CD1c-positive myeloid dendritic cell (primary cell): ENCODE measurements around the gene CCT5.

Experiments used
- DNase-seq: peaks from one replicate; pipeline ENCODE4 v3.0.0-alpha.2; 2016; ENCODE audit errors: extremely low spot score

CCT5 gene

DNA sequence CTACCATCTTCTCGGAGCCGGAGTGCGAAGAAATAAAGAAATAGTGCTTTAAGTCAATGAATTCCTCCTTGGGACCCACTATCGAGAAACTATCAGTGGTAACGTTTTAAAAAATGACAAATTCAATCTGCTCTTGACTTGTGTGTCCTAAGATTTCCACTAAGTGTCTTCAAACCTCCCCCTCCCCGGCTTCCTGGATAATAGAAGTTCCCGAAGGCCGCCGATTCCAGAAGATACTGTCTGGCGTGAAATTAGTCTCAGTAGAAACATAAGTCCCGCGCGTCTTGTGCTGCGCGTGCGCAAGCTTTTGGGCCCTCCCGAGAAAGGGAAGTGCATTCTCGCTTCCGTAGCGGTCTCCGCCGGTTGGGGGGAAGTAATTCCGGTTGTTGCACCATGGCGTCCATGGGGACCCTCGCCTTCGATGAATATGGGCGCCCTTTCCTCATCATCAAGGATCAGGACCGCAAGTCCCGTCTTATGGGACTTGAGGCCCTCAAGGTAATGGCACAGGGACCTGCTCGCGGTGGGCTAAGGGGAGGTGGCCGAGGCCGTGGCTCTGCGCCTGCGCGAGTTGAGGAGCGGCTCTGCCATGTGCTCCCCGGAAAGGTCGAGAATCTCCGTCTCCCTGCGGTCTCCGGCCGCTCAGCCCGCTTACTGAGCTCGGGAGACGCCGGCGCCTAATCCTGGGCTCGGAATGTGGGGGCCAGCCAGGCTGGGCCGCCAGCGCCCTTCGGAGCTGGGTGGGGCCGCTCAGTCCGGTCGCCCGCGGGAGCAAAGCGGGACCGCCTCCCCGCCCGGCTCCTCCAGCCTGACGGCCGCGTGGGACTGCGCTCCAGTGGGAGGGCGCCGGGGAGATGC is at the start of gene CCT5:
Gene CCT5 (plus strand): TSS at position 333 of the 858 bp plus-strand sequence. CDS start 61 bp downstream, at position 394.
- peak; percentile 99 for DNase-seq

DNA sequence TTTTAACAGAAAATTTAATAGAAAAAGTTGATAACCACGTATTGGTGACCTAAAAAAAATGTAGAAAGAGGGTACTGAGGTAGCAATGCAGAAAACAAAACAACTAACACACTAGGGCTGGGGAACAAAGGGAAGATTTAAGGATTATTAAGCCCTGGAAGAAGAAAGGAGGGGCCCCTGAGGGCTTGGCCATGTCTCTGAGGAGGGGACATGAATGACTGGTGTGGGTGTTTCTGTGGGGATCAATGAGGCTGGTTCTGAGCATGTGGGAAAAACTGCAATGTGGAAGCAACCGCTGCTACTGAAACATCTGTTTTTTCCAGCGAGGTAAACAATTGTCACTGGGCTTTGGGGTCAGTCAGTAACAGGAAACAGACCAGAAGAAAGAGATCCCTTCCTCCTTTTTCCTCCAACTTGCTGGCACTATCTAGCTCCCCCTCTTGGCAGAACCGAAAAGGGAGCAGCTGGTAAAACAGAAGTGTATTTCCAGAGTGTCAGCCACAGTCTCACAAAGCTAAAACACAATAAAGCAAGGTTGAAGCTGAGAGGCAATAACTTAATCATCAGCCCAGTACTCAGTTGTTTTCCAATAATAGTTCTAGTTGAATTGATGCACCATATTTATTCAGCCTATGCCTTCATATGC is 48.7 kb upstream of the CCT5 start:
- peak; percentile 16 for DNase-seq

DNA sequence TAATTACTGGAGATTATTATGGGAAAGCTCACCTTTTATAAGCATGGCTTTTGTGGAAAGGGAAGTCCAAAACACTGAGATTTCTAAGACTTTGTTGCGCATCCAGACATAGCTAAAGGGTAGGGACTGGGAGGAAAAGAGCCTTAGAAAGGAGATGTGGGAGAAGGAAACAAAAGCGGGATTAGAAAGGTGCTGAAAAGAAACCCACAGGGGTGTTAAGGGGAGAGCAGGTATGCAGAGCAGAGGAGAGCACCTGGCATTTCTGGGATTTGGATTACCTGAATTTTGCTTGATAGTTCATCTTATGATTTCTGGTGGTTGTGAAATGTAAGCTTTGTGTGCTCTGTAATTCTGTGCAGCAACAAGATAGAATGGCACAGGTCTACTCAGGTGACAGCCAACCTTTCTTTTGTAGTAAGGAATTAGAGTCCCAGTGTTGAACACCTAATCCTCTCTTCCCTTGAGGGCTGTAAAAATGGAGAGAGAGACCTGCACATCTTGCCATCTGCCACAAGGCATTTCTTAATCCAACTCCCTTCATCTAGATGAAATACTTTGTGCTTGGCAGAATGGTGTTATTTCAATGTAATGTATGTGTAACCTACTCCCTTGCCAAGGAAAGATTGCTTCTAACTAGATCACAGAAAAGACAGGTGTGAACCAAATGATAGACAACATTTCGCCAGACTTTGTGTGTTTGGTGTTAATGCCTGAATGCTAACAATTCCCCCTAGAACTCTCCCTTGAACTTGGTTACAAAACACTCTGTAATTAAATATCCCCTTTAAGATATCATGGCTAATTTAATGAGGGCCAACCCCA is 47.8 kb upstream of the CCT5 start:
- DNase-seq = no peak

DNA sequence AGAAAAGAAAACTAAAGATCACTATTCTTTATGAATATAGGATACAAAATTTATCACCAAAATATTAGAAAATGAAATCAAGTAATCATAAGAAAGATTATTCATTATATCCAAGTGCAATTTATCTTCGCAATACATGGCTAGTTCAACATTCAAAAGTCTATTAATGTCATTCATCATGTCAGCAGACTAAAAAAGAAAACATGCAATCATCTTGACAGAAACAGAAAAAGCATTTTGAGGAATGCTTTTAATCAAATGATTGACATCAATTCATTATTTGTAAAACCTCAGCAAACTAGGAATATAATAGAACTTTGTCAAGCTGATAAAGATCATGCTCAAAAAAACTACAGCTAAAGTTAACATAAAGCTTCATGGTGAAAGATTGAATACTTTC is 41.1 kb upstream of the CCT5 start:
- no peak for DNase-seq

DNA sequence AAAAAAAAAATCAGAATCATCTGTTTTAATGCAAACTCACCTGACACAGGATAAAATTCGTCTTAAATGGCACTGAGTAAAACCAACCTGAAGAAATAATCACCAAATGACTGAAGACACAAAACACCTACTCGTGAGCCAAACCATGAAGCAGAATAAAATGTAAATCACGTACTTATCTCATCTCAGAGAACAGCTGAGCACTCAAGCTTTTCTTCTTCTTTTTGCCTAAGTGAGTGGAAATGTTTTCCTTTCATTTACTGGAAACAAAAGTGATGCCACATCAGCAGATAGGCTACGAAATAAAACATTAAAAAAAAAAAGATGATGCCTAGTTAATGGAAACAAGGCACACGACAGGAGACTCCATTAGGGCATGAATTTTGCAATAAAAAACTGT is 36.8 kb upstream of the CCT5 start:
- DNase-seq = no peak

DNA sequence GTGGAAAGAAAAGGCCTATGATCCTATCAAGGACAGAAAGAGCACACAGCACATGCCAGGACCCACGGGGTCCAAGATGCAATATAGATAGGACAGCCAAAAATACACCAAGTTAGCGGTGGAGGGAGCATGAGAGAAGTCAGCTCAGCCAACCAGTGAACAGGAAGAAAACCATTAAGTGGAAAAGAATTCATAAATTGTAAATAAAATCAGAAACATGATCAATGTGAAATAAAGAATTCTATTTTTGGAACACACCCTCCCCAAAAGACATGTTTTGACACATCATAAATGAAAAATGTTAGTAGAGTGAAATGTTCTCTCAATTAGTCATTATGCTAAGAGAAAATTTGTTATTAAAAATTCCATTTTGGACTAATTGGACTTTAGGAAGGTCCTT is 36.0 kb upstream of the CCT5 start:
- DNase-seq = no peak

DNA sequence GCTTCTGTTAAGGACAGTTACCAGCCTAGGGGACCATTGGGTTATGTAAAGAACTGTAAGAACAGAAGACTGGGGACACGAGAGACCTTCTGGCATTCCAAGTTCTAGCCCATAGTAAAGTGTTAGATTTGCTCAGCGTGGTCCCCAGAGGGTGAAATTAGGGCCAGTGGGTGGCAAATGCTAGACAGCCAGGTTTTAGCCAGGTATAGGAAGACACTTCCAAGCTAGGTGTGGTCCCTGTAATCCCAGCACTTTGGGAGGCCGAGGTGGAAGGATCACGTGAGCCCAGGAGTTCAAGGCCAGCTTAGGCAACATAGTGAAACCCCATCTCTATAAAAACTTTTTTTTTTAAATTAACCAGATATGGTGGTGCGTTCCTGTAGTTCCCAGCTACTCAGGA is 34.7 kb upstream of the CCT5 start:
- DNase-seq = no peak

DNA sequence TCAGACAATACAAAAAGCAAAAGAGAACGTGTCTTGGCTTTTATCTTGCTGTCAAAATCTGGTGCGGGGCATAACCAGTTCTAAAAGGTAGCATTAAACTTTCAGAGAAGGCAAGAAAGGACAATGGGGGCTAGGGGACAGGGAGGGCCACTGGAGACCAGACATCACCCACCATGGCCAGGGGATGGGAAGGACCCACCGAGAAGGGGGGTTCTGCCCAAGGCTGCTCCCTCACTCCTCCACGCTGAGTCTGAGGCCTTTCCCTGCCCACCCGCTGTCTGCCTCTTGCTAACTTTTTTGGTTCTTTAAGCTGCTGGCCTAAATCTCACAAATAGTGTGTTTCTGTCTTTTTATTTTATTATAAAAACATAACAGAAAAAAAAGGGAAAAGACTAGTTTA is 34.0 kb upstream of the CCT5 start:
- no peak for DNase-seq

DNA sequence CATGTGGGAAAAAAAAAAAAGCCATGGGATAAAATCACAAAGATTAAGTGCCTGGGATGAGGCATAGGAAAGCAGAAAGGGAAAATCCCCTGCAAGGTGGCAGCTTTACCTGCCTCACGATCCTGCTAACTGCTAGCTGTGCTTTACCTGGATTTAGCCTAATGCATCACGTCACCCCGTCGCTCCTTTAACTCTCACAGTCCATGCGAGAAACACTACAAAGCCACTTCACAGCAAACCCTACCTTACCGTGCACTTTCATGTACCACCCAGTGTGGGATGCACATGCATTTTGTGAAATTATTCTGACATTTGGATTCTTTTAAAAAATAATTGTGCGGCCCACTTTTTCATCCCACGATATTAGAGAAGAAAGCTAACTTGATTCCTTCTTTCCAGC is 31.4 kb upstream of the CCT5 start:
- DNase-seq = no peak

DNA sequence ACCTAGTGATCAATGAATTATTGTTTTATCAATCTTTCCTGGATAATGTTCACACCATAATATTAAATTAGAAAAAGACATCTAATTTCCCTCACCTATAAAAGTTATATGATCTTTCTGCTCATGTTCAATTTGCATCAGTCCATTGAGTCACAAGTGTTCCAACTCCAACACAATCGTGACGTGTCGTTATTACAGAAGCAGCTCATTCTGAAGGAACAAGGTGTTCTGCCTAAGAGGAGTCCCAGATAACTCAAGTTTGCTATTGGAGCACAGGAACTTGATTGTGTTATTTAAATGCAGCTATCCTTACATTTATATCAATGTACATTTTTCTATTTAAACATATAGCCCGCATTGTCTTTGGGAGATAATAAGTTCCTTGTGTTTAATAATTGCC is 31.0 kb upstream of the CCT5 start:
- DNase-seq = no peak

DNA sequence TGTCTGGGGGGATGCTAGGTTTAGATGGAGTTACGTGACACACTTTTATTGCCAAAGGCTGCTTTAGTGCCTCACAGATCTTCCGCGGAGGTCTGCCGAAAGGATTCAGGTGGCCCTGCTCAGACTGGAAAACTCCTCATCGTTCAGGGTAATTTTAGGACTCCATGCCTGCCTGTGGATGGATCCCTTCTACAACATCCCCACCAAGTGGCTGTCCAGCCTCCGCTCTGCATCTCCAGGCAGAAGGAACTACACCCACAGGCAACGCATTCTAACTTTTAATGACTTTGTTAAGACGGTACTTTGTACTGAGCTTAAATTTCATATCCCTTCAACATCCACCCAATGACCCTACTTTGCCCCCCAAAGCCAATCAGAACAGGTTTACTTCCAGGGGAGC is 29.8 kb upstream of the CCT5 start:
- no peak for DNase-seq

DNA sequence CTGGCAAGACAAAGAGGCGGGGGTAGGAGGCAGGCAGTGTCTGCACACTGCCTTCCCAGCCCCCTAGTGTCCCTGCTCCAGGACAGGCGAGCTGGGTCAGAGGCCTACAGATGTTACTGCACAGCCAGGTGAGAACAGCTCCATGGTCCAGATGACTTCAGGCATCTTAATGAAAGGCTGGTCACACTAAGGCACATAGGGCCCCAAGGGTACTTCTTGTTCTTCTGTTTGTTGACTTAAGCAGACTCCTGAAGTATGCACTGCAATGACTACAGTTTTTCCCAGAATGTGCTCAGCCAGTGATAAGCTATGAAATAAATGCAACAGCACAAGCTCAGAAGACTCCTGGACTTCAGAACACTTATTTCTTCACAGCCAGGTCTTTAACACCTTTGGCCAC is 27.8 kb upstream of the CCT5 start:
- DNase-seq = no peak

DNA sequence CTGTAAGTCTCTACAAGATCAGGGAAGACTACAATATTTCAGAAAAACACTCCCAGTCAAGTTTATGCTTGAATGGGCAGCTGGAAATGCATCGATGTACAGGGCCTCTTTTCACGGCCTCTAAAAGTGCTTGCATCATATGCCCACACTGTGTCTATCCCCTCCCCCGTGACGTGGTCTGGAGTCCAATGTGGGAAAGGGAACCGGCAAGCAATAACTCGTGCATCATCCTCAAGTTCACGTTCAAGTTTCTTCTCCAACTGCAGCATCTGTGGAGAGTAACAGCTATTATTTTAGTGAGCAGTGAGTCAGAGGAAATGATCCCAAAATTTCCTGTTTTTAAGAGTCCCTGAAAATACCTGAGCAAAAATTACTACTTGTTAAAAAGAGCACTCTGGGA is 22.7 kb upstream of the CCT5 start:
- no peak for DNase-seq

DNA sequence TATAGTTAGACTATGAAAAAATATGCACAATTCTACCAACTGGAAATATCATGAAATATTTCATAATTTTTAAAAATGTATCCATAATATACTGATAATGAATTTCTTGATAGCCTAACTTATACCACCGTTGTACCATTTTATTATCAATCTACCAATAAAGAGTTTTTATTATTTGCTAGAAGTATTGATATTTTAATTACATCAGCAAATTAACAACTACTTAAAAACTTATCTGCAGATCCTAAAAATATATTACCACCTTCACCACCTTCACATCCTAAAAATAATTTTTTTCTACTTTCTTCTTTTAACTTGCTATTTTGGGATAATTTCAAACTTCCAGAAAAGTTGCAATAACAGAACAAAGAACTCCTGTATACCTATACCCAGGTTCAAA is 21.8 kb upstream of the CCT5 start:
- no peak for DNase-seq

DNA sequence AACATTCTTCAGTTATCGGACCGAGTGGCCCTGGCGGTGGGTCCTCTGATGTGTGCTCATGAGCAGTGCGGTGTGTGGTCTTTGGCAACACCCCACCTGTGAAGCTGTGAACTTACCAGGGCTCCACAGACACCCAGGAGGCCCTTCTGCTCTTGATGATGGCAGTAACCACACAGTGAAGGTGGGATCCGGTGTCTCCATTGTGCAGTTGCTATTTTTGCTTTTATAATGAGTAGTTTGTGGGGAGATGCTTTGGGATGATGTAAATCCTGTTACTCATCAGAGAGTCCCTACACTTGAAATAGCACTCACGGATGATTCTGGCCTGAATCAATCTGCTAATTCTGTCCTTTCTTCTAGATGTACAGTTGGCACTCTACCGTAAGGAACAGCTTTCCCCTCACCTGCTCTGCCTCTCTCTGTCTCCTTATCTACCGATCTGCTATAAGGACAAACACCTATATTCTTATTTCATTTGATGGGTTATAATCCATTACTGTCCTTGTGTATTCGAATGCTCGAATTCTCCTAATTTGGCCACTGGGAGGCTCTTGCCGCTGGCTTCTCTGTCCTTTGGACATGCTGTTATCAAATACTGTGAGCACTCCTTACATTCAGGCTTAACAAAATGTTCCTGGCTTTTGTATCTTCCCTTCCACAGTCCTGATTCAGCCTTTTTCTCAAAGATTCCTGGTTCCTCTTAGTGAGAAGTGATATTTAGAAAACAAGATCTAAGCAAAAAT is 20.6 kb upstream of the CCT5 start:
- no peak for DNase-seq

DNA sequence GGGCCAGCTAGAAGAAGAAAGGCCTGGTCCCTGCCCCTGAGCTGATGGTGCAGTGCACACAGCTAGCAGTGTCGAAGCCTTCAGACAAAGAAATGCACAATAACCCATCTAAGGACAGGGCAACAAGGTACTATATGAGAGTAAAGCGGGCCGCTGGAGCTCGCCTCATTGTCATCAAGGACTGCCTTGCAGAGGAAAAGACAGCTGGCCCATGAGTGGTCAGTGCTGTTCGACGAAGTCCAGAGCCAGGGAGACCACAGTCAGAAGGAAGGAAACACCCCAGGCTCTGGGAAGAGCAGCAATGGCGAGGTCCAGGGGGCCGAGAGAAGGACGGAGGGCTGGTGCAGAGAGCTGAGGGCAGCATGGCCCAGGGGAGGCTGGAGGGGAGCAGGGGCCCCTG is 17.7 kb upstream of the CCT5 start:
- DNase-seq = no peak

DNA sequence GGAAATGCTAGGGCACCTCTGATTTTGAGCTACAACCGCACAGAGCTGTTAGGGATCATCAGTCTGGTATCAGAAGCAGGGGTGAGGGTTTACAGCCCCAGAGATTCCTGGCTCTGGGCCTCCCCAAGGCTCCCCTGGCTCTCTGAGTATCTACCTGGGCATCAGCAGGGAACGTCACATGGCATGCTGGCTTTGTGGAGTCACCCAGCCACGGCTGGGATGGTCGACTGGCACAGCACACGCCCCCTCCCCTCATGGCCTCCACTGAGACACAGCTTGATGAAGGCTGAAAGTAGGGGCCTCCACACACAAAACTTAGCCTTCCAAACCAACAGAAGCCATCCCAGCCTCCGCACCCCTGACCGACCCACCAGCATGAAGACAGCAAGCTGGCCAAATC is 17.1 kb upstream of the CCT5 start:
- no peak for DNase-seq

DNA sequence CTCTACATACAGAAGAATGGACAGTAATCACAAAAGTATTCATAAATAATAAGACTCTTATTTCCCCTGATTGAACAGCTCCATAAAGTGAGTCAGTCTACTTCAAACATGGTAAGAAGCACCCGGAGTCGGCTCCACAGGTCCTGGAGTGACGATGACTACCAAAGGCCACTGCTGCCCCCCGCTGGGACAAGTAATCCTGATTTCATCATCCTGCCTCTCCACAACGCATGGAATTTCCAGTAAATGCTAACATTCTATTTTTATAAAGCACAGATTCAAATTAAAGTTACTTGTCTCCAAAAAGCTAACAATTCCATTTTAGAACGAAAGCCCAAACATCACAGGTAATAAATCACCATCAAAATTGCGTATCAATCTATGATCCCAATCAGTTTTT is 16.6 kb upstream of the CCT5 start:
- DNase-seq = no peak

DNA sequence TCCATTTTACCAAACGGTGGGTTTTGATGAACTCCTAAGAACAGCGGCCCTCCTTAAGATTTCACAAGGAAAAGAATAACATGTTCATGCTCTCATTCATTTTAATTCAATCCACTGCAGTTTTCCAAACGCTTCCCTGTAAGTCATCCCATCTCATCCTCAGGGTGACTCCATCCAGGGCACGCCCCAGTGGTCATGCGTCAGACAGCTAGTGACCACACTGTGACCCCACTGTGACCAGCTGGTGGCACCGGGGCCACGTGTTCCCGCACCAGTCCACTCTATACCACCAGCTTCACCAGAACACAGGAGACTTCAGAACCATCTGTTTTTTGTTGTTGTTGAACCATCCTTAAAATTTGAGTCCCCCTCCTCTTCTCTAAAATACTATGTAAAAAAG is 14.7 kb upstream of the CCT5 start:
- DNase-seq = no peak

DNA sequence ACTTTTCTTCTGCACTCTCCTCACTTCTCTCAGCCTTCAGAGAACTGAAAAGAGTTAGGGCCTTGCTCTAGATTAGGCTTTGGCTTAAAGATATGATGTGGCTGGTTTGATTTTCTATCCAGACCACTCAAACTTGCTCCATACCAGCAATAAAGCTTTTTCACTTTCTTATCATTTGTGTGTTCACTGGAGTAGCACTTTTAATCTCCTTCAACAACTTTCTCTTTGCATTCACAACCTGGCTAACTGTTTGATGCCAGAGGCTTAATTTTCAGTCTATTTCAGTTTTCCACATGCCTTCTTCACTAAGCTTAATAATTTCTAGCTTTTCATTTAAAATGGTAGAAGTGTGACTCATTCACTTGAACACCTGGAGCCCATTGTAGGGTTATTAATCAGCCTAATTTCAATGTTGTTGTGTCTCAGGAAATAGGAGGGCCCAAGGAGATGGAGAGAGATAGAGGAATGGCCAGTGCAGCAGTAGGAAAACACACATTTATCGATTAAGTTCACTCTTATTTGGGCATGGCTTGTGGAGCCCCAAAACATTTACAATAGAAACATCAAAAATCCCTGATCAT is 6.3 kb upstream of the CCT5 start:
- no peak for DNase-seq

DNA sequence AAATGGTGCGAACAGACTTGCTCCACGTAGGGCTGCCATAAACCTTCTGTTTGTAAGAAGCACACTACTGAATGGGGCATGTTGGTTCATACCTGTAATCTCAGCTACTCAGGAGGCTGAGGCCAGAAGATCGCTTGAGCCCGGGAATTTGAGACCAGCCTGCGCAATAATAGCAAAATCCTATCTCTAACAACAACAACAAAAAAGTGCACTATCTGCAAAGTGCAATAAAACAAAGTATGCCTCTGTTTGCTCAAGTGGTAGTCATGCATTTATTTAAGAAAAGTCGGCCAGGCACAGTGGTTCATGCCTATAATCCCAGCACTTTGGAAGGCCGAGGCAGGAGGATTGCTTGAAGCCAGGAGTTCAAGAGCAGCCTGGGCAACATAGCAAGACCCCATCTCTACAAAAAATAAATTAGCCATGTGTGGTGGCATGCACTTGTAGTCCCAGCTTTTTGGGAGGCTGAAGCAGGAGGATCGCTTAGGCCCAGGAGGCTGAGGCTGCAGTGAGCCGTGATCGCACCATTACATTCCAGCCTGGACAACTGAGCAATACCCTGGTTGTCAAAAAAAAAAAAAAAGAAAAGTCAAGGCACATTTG is 5.6 kb upstream of the CCT5 start:
- DNase-seq = no peak
